ENCODE measurements around the gene CFAP58.

The CFAP58 gene

DNA sequence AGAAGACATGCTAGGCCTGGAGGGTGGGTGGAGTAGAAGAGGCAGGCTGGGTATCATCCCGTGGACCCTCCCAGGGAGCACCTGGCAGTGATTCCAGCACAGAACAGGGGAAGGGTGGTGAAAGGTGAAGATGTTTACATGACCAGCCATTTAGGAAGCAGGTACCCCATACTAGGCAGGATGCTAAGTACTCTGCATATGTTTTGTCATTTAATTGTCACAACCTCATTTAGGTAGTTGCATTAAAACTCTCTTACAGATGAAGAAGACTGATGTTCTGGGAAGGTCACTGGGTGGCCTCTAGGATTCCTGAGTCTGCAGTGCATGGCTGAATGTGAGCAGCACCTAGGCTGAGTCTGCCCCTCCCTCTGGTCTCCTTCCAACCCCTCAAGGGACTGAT, 30.5 kb upstream of the CFAP58 start:
- DNase-seq: no peak

DNA sequence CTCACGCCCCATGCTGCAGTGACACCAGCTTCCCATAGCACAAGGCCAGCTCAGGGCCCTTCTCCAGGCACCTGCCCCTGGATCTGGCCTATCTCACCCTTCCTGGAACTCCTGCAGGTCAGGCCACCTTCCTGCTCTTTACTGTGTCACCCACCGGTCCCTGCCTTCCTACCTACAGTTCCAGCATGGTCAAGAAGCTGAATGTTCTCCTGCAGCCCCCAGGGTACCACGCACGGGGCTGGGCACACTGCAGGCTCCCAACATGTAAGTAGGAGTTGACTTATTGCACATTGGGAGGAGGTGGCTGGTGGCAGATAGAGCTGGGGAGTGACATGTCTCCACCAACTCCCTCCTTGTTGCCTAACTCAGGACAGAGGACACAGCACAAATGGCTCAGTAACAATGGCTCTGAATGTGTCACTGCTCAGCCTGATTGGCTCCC, 29.9 kb upstream of the CFAP58 start:
- no peak for DNase-seq

DNA sequence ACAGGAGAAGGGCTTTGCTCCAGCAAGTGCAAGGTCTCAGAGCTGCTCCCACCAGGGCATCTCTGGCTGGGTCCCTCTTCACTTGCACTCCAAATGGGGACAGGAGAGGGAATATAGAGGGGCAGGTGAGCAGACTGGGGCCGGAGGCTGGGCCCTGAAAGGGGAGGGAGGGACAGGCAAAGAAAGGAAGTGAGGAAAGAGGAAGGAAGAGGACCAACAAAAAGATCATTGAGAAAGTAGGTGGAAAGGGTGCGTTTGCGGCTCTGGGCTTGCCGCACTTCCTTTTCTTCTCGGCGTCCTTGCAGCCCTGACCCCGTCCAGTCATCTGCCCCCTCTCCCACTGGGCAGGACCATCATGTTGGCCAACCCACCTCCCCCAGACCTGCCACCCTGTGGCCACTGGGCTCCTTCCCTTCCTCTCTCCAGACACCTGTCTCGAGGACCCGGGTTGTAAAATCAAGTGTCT, 29.4 kb upstream of the CFAP58 start:
- no peak for DNase-seq

DNA sequence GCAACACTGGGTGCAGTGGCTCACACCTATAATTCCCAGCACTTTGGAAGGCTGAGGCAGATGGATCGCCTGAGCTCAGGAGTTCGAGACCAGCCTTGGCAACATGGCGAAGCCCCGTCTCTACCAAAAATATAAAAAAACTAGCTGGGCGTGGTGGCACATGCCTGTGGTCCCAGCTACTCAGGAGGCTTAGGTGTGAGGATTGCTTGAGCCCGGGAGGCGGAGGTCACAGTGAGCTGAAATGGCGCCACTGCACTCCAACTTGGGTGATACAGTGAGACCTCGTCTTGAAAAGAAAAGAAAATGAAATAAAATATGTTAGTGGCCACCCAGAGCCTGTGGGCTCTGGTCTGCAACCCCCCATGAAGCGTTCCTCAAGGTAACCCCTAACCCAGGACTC, 28.7 kb upstream of the CFAP58 start:
- no peak for DNase-seq

DNA sequence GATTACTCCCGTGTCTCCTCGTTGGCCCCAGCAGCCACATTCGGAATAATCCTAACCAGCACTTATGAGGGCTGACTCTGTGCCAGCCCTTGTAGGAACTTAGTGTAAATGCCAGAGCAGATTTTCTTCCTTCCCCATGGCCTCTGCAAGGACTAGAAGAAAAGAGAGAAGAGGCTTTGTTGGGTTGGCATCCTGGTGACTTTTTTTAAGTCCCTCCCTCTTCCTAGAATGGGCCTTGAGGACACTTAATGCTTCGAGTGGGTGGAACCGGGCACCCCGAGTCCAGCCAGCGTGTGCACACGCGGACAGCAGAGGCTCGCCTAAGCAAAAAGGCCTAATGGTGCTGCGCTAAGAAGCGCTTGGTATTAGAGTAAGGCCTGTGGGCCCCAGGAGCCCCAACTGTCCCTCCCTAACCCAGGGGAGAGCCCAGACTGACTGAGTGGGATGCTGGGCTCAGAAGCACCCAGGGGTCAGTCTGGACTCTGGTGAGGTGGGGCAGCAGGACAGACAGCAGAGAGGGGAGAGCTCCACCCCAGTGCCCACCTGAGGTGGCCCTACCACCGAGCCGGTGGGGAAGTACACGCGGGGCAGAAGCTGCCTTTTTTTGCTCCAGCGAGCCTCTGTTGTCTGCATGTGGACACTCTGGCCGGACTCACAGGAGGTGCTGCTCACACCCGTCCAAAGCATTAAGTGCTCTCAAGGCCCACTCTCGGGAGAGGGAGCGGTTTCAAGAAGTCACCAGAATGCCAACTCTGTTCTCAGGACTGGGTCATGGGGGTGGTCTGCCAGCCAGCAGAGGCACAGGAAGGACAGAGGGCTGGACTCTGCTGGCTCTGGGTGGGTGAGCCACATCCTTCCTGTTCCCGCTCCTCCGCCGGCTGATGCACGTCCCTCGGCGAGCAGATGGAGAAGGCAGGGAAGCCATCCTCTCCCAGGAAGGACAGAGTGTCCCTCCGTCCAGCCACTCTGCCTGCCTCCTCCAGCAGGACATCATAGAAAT, 27.9 kb upstream of the CFAP58 start:
- DNase-seq: no peak

DNA sequence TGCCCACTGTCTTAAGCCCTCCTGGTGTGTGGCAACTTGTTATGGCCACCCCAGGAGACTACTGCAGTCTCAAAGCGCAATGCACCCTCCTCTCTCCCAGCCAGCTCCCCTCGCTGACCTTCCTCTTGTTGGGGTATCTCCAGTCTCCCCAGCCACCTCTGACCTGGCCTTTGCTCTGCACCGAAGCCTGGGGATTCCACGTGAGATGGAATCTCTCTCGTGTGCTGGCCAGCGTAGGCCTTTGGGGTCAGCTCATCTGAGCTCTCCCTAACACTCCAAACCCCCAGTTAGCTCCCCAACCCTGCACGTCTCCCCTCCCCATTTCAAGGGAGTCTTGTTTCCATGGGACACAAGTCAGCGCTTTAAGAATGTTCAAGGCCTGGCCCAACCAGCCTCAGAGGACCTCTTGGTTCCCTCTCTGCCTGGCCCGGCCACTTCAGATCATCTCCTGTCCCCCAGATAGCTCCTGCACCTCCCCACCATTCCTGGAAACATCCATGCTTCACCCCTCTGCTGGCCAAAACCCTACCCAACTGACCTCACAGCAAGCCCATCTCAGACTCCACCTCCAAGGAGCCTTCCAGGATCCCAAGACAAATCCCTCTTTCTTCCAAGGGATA, 26.5 kb upstream of the CFAP58 start:
- no peak for DNase-seq

DNA sequence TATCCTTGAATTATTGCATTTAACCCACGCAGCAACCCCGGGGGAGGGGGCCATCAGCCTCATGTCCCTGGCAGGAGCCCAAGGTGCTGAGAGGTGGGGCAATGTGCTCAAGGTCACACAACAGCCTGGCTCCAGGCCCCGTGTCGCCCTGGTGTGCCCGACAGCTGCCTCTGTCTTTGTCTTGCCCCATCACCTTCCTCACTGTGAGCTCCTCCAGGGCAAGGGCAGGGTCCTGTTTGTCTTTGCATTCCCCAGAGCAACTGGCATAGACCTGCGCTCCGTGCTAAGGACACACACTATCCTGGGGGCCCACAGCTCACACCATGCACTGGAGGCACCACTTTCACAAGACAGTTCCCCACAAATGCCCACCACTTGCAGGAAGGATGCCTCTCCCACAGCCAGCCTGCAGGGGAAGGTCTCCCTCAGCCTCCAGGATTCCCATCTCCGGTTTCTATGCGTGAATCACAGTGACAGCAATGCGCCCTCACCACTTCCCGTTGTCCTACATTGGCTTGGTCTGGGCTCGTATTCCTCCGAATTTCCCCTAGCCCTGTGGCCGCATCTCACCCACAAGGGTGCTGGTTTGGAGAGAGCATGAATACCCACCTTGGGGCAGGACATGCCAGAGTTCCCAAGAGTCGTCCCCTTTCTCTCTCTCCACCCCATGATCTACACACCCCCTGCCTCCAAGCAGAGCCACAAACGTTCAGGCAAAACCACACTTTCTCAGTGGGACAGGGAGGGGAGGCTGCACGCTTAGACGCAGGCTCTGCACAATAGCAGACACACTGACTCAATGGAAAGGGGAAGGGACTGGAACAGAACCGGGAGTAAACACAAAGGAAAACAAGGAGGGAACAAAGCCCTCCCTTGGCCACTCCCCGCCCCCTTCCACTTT, 25.6 kb upstream of the CFAP58 start:
- DNase-seq: no peak

DNA sequence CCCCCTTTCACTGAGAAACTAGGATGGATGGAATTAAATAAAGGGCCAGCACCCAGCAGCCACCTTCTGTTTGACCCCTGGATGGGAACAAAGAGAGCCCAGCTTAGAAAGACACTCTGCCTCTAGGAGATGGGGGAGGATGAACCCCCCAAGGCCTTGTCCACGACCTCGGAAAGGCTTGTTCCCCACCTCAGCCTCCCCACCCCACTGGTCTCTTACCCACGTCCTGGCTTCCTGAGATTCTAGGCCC, 25.1 kb upstream of the CFAP58 start:
- no peak for DNase-seq

DNA sequence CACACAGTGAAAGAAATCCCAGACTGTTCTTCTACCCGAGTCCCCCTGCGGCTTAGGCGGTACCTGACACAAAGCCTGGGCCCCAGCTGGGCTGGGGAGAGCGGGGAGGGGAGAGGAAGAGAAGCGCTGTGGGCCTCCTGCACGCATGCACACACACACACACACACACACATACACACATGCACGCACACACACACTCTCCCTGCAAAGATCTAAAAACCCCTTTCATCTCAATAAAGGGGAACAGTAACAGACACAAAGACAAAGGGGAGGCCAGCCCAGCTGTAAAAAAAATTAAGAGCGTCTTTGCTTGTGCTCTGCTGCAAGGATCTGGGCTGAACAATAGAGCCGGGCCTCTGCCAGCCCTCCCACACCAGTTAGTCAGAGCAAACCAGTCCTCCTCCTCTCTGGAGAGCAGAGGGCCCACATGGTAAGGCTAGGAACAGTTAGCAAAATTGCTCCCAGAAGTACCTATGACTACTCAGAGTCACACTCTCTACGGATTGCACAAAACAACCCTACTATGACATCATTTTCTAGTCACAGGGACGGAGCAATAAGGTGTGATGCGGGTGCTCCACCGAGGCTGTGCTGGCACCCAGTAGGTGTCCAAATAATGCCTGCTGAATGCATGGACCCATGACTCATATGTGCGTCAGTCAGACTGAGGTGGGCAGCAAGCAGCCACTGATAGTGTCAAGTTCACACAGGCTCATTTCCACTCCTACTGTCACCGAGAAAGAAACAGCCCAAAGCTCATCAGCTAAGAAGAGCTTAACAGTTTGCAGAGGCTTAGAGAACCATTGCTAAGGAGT, 24.5 kb upstream of the CFAP58 start:
- peak; percentile 36 for DNase-seq

DNA sequence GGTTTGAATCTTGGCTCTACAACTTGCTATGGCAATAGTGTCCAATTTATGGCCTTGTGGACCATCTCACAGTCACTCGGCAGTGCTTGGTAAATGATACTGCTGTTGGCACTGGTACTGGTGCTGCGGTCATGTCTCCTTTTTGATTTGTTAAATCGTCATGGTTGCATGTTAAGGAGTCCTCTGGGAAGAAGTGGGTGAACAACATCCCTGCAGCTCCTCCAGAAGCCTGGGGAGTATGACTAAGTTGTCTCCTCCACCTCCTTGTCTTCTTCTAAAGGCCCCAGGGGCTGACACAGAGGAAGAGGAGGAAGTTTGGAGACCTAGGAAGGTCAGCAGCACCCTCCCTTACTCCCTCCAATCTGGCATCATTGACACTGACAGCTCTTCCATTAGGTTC, 23.9 kb upstream of the CFAP58 start:
- no peak for DNase-seq

DNA sequence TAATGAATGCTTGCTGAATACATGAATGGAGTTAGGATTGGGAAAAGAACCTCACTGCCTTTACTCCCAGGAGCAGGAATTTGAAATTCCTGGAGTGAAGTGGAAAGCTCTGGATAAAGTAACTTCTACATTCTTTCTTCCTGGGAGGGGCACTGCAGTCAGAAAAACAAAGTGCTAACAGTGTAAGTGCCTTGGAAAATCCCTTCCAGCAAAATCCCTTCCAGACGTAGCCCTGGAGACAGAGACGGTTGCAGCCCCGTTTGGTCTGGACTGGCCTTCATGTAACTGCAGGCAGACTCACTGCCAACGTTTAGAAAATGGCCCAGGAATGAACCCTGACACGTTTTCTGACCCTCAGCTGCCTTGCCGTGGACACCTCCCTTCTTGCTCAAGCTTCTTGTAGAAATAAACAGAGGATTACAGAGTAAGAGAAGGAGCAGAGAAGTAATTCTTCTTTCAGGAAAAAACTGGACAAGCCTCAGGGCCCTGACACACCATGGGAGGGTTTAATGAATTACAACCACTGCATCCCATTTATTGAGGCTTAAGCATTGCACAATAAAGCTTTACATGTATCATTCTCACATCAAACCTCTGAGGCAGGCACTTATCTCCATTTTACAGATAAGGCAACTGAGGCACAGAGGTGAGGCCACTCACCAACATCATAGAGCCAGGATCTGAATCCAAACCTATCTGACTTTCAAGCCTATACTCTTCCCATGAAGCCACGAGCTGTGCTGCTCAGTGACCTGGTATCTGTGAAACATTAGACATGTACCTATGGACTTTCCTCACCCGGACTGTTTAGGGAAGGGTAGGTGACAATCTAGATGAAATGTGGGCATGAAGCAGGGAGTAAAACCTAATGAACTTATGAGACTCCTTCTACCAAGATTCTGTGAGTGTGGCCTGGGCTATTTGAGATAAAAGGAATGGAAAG, 23.2 kb upstream of the CFAP58 start:
- DNase-seq: no peak

DNA sequence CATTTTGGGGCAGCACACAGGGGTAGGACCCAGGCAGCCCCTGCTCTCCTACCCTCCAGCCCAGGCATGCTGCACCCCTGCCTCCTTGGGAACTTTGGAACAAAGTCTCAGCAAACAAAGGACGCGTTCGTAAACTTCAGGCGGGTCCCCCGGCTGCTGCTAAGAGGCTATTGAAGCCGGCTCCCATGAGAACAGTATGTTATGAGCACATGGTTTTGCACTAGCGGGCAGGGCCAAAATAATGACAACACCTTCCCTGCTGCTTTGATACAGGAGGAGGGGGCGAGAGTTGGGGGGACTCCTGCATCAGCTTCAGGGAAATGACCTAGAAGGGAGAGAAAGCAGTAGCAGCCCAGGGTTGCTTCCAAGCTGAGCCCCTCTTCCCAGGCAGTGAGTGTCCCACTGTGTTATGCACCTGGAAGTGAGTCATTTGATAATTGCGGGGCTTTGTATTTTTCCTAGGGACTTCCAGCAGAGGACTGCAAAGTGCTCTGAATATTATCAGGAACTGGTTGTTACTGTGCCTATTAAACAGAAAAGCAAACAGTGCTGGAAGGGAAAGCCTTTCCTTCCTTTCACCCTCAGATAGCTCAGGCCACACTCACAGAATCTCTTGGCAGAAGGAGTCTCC, 22.3 kb upstream of the CFAP58 start:
- DNase-seq: peak; percentile 62

DNA sequence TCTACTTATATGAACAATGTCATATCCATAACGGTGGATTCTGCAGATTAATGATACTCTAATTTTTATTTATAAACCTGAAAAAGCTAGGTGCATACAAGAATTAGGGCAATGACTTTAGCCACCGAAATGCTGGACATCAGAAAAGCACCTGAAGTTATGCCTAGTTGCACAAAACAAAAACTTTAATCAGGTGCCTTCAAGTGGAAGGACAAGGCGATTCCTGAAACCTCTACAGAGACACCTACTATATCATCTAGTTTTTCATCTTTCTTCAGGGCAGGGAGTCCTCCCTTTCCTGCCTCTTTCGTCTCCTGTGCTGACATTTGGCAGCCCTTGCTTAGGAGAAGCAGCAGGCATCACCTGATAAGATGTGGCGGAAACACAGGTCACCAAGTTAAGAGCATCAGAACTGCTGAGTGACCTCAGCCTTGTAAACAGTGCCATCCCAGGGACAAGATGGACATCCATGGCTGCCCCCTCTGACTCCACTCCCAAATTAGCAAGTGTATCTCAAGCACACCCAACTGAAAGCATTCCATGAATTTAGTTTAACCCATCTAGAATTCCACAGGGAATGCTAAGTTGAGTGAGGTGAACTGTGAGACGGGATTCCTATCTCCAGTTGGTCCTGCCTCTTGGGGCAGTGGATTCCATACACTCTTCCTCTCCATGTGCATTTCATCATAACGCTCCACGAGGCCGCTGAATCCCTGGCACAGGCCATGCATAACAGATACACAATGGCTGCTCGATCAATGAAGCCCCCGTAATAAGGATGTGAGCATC, 21.2 kb upstream of the CFAP58 start:
- DNase-seq: no peak

DNA sequence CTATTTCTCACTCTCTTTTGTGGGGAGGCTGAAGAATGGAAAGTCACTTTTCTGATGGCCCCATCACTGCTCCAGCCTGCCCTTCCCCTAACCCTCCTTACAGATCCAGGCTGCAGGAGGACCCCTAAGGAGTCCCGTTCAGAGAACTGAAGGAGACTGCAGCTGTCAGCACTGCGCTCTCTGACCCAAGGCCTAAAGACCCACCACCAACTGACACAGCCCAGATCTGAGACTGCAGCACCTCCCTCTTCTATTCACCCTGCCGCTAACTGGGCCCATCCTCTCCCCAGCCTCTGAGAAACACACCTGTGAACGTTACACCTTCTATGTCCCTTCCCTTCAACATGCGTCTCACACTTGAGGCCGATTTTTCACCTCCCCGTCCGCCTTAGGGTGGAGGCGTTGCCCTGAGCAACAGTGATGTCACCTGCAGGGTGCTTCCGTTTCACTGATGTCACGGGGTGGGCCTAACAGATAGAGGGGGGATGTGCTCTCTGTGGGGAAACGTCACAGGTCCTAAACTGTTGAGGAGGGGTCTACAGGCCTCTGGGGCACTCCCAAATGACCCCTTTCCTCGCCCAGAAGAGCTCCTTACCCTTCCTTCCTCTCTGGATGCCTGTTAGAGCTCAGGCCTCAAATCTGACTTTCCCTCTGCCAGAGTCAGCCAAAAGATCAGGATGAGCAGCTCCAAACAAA, 20.5 kb upstream of the CFAP58 start:
- DNase-seq: no peak

DNA sequence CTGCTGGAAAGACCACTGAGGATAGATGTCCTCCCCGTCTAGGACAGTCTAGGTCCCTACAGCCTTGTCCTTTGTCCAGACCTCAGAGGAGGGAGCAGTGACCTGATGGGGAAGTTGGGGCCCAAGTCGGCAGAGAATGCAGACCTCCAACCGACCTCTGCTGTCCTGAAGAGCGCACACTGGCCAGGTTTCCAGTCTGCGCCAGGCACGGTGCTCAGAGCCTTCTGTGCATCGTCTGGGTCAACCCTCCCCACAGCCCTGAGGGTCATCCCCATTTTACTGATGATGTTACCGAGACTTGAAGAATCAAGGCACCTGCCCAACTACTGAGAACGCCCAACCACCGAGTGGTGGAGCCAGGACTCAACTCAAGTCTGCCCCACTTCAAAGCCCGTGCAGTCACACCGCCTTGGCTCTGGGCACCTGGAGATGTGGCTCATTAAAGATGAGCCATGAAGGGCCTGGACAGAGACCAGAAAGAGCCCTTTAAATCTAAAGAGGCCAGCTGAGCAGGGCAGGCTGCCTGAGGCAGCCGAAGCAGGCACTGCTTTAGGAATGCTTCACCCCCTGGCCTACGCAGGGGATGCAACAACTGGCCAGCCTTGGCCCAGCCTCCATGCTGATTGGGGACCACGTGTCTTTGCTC, 19.8 kb upstream of the CFAP58 start:
- no peak for DNase-seq

DNA sequence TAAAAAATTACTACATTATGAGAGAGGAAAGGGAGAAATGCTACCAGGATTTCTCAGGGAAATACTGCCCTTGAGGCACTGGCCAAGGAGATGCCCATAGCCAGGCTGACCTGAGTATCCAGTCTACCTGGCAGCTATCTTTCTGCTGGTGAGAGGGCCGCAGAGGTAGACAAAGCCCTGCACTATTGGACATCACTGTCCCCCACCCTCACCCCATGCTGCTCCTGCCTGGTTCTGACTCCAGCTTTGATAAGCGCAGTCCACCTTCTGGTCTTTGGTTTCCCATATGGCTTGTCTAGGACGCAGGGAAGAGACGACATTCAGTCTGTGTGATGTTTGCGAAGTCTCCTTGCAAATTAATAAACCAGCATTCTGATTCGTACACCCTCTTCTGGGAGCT, 19.1 kb upstream of the CFAP58 start:
- DNase-seq: no peak

DNA sequence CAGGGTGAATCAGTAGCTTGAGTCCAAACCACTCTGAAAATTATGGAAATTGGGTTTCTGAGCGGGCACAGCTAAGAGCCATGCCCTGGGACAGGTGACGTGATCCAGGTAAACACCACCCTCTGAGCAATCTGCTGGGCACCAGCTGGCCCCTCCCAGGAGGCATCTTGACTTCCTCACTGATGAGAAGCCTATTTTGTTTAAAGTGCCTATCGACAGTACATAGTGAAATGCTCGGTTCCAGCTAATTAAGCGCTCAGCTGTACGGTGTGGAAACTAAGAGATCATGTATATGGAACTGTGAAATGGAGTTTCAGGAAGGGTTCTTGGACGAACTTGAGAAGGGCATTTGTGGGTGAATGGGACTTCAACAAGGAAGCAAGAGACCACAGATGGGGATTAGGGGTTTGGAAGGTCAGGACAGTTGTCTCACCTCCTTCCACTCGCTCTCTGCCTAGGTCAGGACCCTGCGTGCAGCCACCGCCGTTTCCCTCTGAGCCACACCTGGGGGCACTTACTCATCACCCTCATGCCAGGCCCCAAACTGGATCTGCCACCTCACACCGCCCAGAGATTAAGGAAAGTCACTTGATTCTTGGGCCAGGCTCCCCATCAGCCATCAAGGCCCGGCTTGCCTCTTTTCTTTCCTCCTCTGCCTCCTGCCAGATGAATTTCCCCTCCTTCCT, 18.5 kb upstream of the CFAP58 start:
- no peak for DNase-seq

DNA sequence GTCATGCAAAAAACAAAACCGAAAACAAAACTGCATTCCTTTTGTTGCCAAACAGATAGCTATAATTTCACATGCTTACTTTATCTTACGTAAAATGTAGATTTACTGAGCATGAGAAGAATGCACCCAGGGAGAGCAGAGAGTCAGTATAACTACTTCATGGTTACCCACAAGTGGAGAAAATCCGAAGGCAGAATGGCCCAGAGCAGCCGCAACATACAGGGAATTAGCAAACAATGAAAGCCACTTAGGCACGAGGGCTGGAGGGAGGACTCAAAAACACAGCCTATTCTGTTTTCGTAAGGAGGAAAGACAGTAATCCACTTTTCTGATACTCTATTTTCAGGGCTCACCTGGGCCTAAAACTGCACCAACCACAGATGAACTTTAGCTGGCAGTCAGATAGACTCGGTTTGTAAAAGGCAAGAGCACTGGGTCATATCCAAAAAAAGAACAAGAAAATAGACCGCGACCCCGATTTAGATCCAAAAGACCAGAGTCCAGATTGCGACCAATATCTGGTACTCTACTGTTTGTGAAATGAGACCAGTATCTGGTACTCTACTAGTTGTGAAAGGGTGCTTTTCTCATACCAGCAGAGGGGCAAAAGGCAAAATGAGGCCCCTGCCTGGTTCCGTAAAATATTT, 16.7 kb upstream of the CFAP58 start:
- no peak for DNase-seq
